Hepatocyte (in vitro differentiated cells): ENCODE results near the gene GABPA. TPM values are rescaled to one million over a fixed set of nuclear protein-coding genes. Genes with fewer than 3 reads are reported as not detected.

Source experiments
- DNase-seq: peaks from one replicate; pipeline ENCODE4 v3.0.0-alpha.2; 2016; ENCODE audit warnings: low spot score
- H2AFZ ChIP-seq: fragments of 200-600 bp; sonication (generic); 2 replicates; pipeline ENCODE4 v1.6.0; 2016; ENCODE audit warnings: antibody characterized with exemption, mild to moderate bottlenecking
- H3K27ac ChIP-seq: fragments of 200-600 bp; sonication (generic); 2 replicates; pipeline ENCODE4 v1.5.1; 2016; ENCODE audit warnings: mild to moderate bottlenecking
- H3K27me3 ChIP-seq: fragments of 200-600 bp; sonication (generic); 2 replicates; pipeline ENCODE4 v1.6.1; 2016
- H3K36me3 ChIP-seq: fragments of 200-600 bp; sonication (generic); replicated peaks from 2 replicates; pipeline ENCODE4 v1.5.1; 2016; ENCODE audit warnings: low read depth; ENCODE audit not compliant: insufficient read depth
- H3K4me1 ChIP-seq: fragments of 200-600 bp; sonication (generic); 2 replicates; pipeline ENCODE4 v1.5.1; 2016; ENCODE audit warnings: mild to moderate bottlenecking, moderate library complexity; ENCODE audit not compliant: insufficient read depth
- H3K4me2 ChIP-seq: fragments of 200-600 bp; sonication (generic); 2 replicates; pipeline ENCODE4 v1.6.0; 2016
- H3K4me3 ChIP-seq: fragments of 200-600 bp; sonication (generic); 2 replicates; pipeline ENCODE4 v1.5.1; 2016; ENCODE audit warnings: mild to moderate bottlenecking
- H3K79me2 ChIP-seq: fragments of 200-600 bp; sonication (generic); 2 replicates; pipeline ENCODE4 v1.6.0; 2017; ENCODE audit warnings: mild to moderate bottlenecking
- H3K9me2 ChIP-seq: fragments of 200-600 bp; sonication (generic); replicated peaks from 2 replicates; pipeline ENCODE4 v1.6.0; 2017; ENCODE audit warnings: mild to moderate bottlenecking; ENCODE audit not compliant: insufficient read depth
- H3K9me3 ChIP-seq: fragments of 200-600 bp; sonication (generic); 2 replicates; pipeline ENCODE4 v1.5.1; 2016; ENCODE audit warnings: low read depth, mild to moderate bottlenecking
- H4K20me1 ChIP-seq: fragments of 200-600 bp; sonication (generic); 2 replicates; pipeline ENCODE4 v1.6.0; 2016; ENCODE audit warnings: mild to moderate bottlenecking; ENCODE audit not compliant: insufficient read depth, poor library complexity, severe bottlenecking
- CTCF ChIP-seq: fragments of 200-600 bp; sonication (generic); IDR thresholded peaks from 2 replicates; pipeline ENCODE4 v1.5.1; 2016; ENCODE audit warnings: antibody characterized with exemption, mild to moderate bottlenecking; ENCODE audit not compliant: poor library complexity
- EZH2 ChIP-seq: fragments of 200-600 bp; sonication (generic); IDR thresholded peaks from 2 replicates; pipeline ENCODE4 v1.6.1; 2016; ENCODE audit warnings: antibody characterized with exemption, mild to moderate bottlenecking, borderline replicate concordance
- EZH2phosphoT487 ChIP-seq: fragments of 200-600 bp; sonication (generic); IDR thresholded peaks from one replicate; pipeline ENCODE4 v1.6.1; 2018; ENCODE audit warnings: antibody characterized with exemption, mild to moderate bottlenecking, low read depth, moderate library complexity; ENCODE audit not compliant: unreplicated experiment, severe bottlenecking
- WGBS: methylation state at CpG from one replicate; pipeline ENCODE4 v1.1.6; 2016; ENCODE audit warnings: low lambda C conversion rate; ENCODE audit errors: missing lambda C conversion rate; 5-methylcytosine and 5-hydroxymethylcytosine counted together
- polyA plus RNA-seq: library from polyadenylated mRNA; unstranded; fragments of >200 nt; fragmentation: Nextera tagmentation; extraction: Ambion mirVana; gene quantifications from 2 replicates; pipeline ENCODE4 v1.2.1, GENCODE V29; 2016
- total RNA-seq: library from RNA; depleted of rRNA; stranded (reverse); fragments of >200 nt; gene quantifications from 2 replicates; pipeline ENCODE4 v1.2.3, GENCODE V29; 2014

GABPA gene
- total and polyA plus RNA-seq, 2 experiments from 2014 or later, result 10.7 to 29.8 TPM

- no peak for DNase-seq
- H3K4me2 ChIP-seq, result no peak overlapping the region
- H3K36me3 ChIP-seq, result no peaks in the 10 kb centered on the region
- H2AFZ ChIP-seq, result no peak overlapping the region
- WGBS, result 85% methylated on average over 6 of the region's 6 CpGs
- no peak overlapping the region for H3K4me3 ChIP-seq
- no peaks in the 10 kb centered on the region for H3K27me3 ChIP-seq
- H3K27ac ChIP-seq, result no peak overlapping the region
- H3K4me1 ChIP-seq, result no peaks in the 10 kb centered on the region
- H3K9me2 ChIP-seq, result no peaks in the 10 kb centered on the region
- H4K20me1 ChIP-seq, result no peaks in the 10 kb centered on the region
- TF ChIP-seq EZH2phosphoT487 (no peak), CTCF (no peak), EZH2 (no peak)
- no peaks in the 10 kb centered on the region for H3K79me2 ChIP-seq
- H3K9me3 ChIP-seq, result no peaks in the 10 kb centered on the region
Measured at GRCh38 chr21:25756190-25756932, 21.6 kb downstream of the GABPA start.

- H3K27me3 ChIP-seq, result no peaks in the 10 kb centered on the region
- H3K9me3 ChIP-seq, result no peaks in the 10 kb centered on the region
- H3K36me3 ChIP-seq, result no peaks in the 10 kb centered on the region
- H2AFZ ChIP-seq, result no peak overlapping the region
- DNase-seq, result no peak
- no peaks in the 10 kb centered on the region for H3K4me1 ChIP-seq
- no peak for TF ChIP-seq EZH2
- TF ChIP-seq CTCF, result no peak
- TF ChIP-seq EZH2phosphoT487, result no peak
- no peak overlapping the region for H3K4me3 ChIP-seq
- no peaks in the 10 kb centered on the region for H3K9me2 ChIP-seq
- no peaks in the 10 kb centered on the region for H4K20me1 ChIP-seq
- no peak overlapping the region for H3K4me2 ChIP-seq
- no peaks in the 10 kb centered on the region for H3K79me2 ChIP-seq
- no peak overlapping the region for H3K27ac ChIP-seq
Measured at GRCh38 chr21:25757531-25757930, 22.8 kb downstream of the GABPA start.

- H3K27ac ChIP-seq, result no peak overlapping the region
- H3K27me3 ChIP-seq, result no peaks in the 10 kb centered on the region
- no peak for DNase-seq
- H3K4me3 ChIP-seq, result no peak overlapping the region
- H3K79me2 ChIP-seq, result no peaks in the 10 kb centered on the region
- TF ChIP-seq CTCF (no peak), EZH2 (no peak), EZH2phosphoT487 (no peak)
- no peak overlapping the region for H2AFZ ChIP-seq
- H3K9me3 ChIP-seq, result no peaks in the 10 kb centered on the region
- H3K9me2 ChIP-seq, result no peaks in the 10 kb centered on the region
- H4K20me1 ChIP-seq, result no peaks in the 10 kb centered on the region
- WGBS, result 72% methylated on average over 1 of the region's 1 CpG
- H3K36me3 ChIP-seq, result no peaks in the 10 kb centered on the region
- no peak overlapping the region for H3K4me2 ChIP-seq
- no peaks in the 10 kb centered on the region for H3K4me1 ChIP-seq
Measured at GRCh38 chr21:25759573-25759972, 24.8 kb downstream of the GABPA start.
